ENCODE results near the gene RARB.

The RARB gene

GRCh38 chr3:25508433-25508832 is 80.4 kb downstream of the RARB start:
- no peak for DNase-seq (ENCODE audit: low read depth in 2 of 2)

GRCh38 chr3:25508901-25509300 is 80.8 kb downstream of the RARB start:
- DNase-seq (ENCODE audit: low read depth in 2 of 2) = no peak

GRCh38 chr3:25510797-25511196 is 82.7 kb downstream of the RARB start:
- no peak for DNase-seq (ENCODE audit: low read depth in 2 of 2)

GRCh38 chr3:25511972-25512721 is 84.1 kb downstream of the RARB start:
- no peak for DNase-seq (ENCODE audit: low read depth in 2 of 2)

- no peak for DNase-seq (ENCODE audit: low read depth in 2 of 2)
These were observed 85.7 kb downstream of the RARB start for GRCh38 chr3:25513642-25514266.

GRCh38 chr3:25515171-25515570 is 87.1 kb downstream of the RARB start:
- DNase-seq (ENCODE audit: low read depth in 2 of 2) = no peak

GRCh38 chr3:25520926-25521559 is 93.0 kb downstream of the RARB start:
- no peak for DNase-seq (ENCODE audit: low read depth in 2 of 2)

GRCh38 chr3:25527336-25527735 is 99.3 kb downstream of the RARB start:
- no peak for DNase-seq (ENCODE audit: low read depth in 2 of 2)

- no peak for DNase-seq (ENCODE audit: low read depth in 2 of 2)
These were observed 99.7 kb downstream of the RARB start for GRCh38 chr3:25527801-25528200.

GRCh38 chr3:25531971-25532370 is 103.9 kb downstream of the RARB start:
- DNase-seq (ENCODE audit: low read depth in 2 of 2) = no peak

GRCh38 chr3:25532431-25533162 is 104.5 kb downstream of the RARB start:
- no peak for DNase-seq (ENCODE audit: low read depth in 2 of 2)

GRCh38 chr3:25533399-25533798 is 105.3 kb downstream of the RARB start:
- DNase-seq (ENCODE audit: low read depth in 2 of 2) = no peak

GRCh38 chr3:25534007-25534406 is 105.9 kb downstream of the RARB start:
- DNase-seq (ENCODE audit: low read depth in 2 of 2) = no peak

GRCh38 chr3:25536521-25537391 is 108.7 kb downstream of the RARB start:
- no peak for DNase-seq (ENCODE audit: low read depth in 2 of 2)

GRCh38 chr3:25537516-25537915 is 109.5 kb downstream of the RARB start:
- DNase-seq (ENCODE audit: low read depth in 2 of 2) = no peak

- DNase-seq (ENCODE audit: low read depth in 2 of 2) = no peak
These were observed 112.2 kb downstream of the RARB start for GRCh38 chr3:25540273-25540672.

GRCh38 chr3:25542492-25543039 is 114.5 kb downstream of the RARB start:
- no peak for DNase-seq (ENCODE audit: low read depth in 2 of 2)

- no peak for DNase-seq (ENCODE audit: low read depth in 2 of 2)
These were observed 119.0 kb downstream of the RARB start for GRCh38 chr3:25547103-25547502.

- no peak for DNase-seq (ENCODE audit: low read depth in 2 of 2)
These were observed 120.0 kb downstream of the RARB start for GRCh38 chr3:25547943-25548674.

GRCh38 chr3:25548836-25549235 is 120.8 kb downstream of the RARB start:
- DNase-seq (ENCODE audit: low read depth in 2 of 2) = no peak
